T-helper 9 cell (primary cell): Measurements from ENCODE around the gene UBA7.

Experiments
- DNase-seq: peaks from one replicate; pipeline ENCODE4 v3.0.0-alpha.2; 2020

The UBA7 gene

DNA sequence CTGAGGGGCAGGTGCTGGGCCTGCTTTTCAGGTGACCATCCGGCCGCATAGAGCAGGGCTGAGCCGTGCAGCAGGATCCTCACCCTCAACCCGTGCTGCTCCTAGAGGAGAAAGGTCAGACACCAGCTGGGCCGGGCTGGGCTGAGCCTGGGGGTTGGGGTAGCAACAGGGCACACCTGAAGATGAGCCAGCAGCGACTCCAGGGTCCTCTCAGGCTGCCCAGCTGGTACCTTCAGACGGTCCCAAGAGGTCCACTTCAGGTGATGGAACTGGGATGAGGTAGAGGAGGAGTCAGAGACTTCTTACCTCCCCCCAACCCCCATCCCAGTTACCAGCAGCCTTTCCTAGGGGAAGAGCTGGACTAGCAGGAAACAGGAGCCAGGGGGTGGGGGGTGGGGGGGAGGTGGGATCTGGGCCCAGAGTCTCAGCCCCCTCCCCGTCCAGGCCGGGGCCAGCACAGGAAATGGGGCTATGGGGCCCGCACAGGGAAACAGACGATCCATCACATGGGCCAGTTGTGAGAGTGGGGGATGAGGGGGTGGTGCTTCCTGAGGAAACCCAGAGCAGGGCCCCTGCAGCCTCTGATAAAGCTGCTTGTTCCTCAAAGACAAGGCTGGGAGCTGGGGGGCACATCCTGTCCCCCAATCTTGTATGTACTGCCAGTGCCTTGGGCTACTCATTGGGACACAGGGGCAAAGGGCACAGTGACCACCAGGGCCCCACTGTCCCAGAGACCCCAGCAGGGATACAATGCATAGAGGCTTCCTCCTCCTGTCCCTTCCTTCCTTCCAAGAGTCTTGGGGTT lies 7.7 kb downstream of the UBA7 start:
- DNase-seq = no peak

DNA sequence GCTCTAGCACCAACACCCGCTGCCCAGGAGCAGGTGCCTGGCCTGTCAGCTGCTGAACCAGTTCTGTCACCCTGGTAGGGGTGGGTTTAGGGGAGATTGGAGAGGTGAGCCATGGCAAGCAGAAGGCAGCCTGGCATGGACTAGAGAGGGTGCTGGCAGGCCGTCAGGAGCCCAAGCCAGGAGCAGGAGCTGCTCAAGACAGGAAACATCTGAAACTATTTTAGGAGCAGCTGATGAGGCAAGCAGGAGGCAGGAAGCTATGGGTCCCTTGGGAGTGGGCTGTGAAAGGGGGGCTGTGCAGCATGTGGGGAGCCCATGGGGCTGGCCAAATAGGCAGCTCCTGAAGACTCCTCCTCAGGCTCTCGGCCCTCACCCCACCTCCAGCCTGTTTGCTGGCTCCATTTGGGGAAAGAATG lies 8.4 kb downstream of the UBA7 start:
- no peak for DNase-seq

GRCh38 chr3:49804141-49805041 lies 9.4 kb downstream of the UBA7 start:
- DNase-seq = no peak

GRCh38 chr3:49803465-49804140 lies 10.2 kb downstream of the UBA7 start:
- peak; percentile 52 for DNase-seq

GRCh38 chr3:49802719-49803464 lies 10.9 kb downstream of the UBA7 start, which contains the start of gene INKA1:
Gene INKA1, plus strand, starts transcription at chr3:49803261. Its CDS starts 132 bp downstream, at chr3:49803393.
- peak; percentile 85 for DNase-seq

GRCh38 chr3:49801160-49801559 lies 12.6 kb downstream of the UBA7 start:
- no peak for DNase-seq

DNA sequence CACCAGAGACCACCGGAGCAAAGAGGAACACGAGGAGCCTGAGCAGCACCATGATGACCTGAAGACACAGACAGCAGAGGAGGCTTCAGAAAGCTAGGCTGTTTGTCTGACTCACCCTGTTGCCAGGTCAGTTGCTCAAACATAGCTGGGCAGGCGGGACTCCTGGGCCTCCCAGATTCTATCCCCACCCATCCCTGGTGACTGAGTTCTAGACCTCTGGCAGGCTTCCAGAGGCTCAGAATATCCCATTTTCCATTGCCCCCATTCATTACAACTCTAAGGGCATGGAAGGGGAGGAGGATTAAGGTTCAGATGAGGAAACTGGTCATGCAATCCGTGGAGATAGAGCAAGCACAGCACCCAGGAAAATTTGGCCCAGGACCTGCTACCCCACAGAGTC lies 14.0 kb downstream of the UBA7 start, which contains the start of gene CDHR4:
Gene CDHR4 (minus strand): TSS at position 113 of the 400 bp plus-strand sequence. CDS start 61 bp downstream, at position 52.
- no peak for DNase-seq

DNA sequence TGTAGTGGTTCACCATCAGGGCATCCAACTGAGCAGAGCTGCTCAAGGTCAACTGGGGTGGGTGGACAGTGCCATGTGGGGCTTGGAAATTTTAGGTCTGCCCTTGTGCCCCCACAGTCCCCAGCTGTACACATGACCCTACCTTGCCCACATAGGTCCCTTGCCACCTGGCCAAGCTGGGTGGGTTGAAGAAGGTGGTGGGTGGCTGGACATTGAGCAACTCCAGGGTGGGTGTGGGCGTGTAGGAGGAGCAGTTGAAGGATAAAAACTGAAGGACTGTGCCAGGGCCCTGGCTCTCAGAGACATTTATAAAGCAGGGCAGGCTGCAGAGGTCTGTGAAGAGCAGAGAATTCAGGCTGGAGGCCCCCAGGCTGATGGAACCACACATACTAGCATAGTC lies 14.6 kb downstream of the UBA7 start:
- no peak for DNase-seq

GRCh38 chr3:49794926-49795905 lies 18.5 kb downstream of the UBA7 start:
- no peak for DNase-seq

- no peak for DNase-seq
Measured at GRCh38 chr3:49794431-49794830, 19.3 kb downstream of the UBA7 start.

- no peak for DNase-seq
Measured at GRCh38 chr3:49793486-49794085, 20.2 kb downstream of the UBA7 start.

GRCh38 chr3:49792371-49793150 lies 21.2 kb downstream of the UBA7 start:
- no peak for DNase-seq

- DNase-seq = no peak
Measured at GRCh38 chr3:49791571-49791970, 22.2 kb downstream of the UBA7 start.

DNA sequence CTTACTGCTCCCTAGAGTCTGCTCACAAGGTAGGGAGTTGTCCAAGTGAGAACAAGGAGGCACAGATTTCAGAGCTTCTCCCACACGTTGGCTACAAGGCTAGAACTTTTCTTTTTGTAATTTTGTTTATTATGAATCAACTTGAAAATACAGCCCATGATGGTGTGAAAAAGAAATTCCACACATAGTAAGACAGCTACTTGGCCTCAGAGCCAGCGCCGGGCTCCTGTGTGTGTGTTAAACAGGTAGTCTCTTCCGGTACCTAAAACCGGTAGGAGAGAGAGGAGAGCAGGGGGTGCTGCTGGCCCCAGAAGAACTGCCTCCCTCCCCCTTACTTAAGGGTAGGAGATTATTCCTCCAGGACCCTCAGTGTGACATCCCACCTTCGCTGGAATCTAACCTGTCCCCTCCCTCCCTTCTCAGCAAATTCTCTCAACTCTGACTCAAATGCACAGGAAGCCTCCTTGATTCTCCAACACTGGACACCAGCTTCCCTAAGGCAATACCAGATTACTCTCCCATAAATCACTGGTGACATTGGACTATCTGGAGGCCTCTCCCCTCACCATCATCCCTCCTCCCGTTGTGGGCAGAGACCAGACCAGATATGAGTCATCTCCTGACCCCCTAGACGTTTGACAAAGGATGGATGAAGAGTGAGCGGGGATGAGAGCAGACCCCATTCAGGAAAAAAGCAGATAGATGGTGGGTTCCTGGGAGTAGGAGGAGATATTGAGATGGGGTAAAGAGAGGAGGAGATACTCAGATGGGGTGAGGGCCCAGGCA lies 22.9 kb downstream of the UBA7 start:
- no peak for DNase-seq

GRCh38 chr3:49788056-49788455 lies 25.7 kb downstream of the UBA7 start:
- DNase-seq = no peak

DNA sequence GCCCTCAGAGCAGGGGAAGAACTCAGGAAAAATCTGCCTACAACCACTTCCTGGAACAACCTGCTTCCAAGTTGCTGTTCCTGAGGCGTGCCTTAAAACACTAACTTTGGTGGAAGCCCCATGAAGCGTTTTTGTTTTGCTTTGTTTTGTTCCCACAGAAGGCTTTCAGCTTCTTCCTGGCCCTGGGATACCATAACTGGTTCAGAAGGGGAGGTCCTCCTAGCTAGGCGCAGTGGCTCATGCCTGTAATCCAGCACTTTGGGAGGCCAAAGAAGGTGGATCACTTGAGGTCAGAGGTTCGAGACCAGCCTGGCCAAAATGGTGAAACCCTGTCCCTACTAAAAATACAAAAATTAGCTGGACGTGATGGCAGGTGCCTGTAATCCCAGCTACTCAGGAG lies 26.2 kb downstream of the UBA7 start:
- DNase-seq = no peak

- no peak for DNase-seq
Measured at GRCh38 chr3:49787182-49787464, 26.6 kb downstream of the UBA7 start.

- peak; percentile 98 for DNase-seq
Measured at GRCh38 chr3:49786357-49787181, 27.2 kb downstream of the UBA7 start, which contains the start of gene IP6K1. Gene IP6K1, minus strand, starts transcription at chr3:49786542. Its CDS starts 38,502 bp downstream, at chr3:49748040.
